A673 (cell line): Measurements from ENCODE around the gene JOSD1. TPM values are rescaled to one million over a fixed set of nuclear protein-coding genes. Genes with fewer than 3 reads are reported as not detected.

ENCODE experiments used
- BruUV-seq: library from RNA; stranded (reverse); fragments of 400-500 nt; replicated peaks from 2 replicates; lab custom pipeline; 2021; lab: Mats Ljungman, UMichigan
- CTCF ChIA-PET: fragments of 300-600 bp; sonication (Branson Sonifier 250); formaldehyde crosslinking; loops from one replicate; lab custom pipeline; 2022; ENCODE audit warnings: antibody characterized with exemption; lab: Charles Lee
- POLR2A ChIA-PET: fragments of 300-600 bp; sonication (Branson Sonifier 250); formaldehyde crosslinking; loops from one replicate; lab custom pipeline; 2022; ENCODE audit warnings: antibody characterized with exemption; ENCODE audit not compliant: low non-redundant PET; lab: Charles Lee
- DNase-seq: peaks from one replicate; pipeline ENCODE4 v3.0.0-alpha.2; 2015; ENCODE audit warnings: low spot score
- H3K27ac ChIP-seq: fragments of 200-600 bp; sonication (generic); 2 replicates; pipeline ENCODE4 v1.5.1; 2016; ENCODE audit warnings: mixed run types, low read depth, mild to moderate bottlenecking, mixed read lengths, antibody characterized with exemption, low read length; ENCODE audit not compliant: poor library complexity, severe bottlenecking
- H3K27me3 ChIP-seq: fragments of 200-600 bp; sonication (generic); replicated peaks from 2 replicates; pipeline ENCODE4 v1.6.1; 2017; ENCODE audit warnings: mixed run types, low read depth, mild to moderate bottlenecking, mixed read lengths, antibody characterized with exemption, low read length; ENCODE audit not compliant: insufficient read depth, poor library complexity
- H3K36me3 ChIP-seq: fragments of 200-600 bp; sonication (generic); 2 replicates; pipeline ENCODE4 v1.6.1; 2016; ENCODE audit warnings: mixed run types, mild to moderate bottlenecking, mixed read lengths, antibody characterized with exemption, low read length; ENCODE audit not compliant: insufficient read depth, poor library complexity, severe bottlenecking
- H3K4me1 ChIP-seq: fragments of 200-600 bp; sonication (generic); 2 replicates; pipeline ENCODE4 v1.6.1; 2017; ENCODE audit warnings: mixed run types, mild to moderate bottlenecking, mixed read lengths, antibody characterized with exemption, low read length; ENCODE audit not compliant: insufficient read depth, poor library complexity, severe bottlenecking
- H3K4me3 ChIP-seq: fragments of 200-600 bp; sonication (generic); 2 replicates; pipeline ENCODE4 v1.5.1; 2016; ENCODE audit warnings: low read depth, mixed run types, mild to moderate bottlenecking, mixed read lengths, low read length; ENCODE audit not compliant: poor library complexity, severe bottlenecking
- H3K9me3 ChIP-seq: fragments of 200-600 bp; sonication (generic); 2 replicates; pipeline ENCODE4 v1.6.1; 2016; ENCODE audit warnings: mixed run types, low read depth, mild to moderate bottlenecking, mixed read lengths, antibody characterized with exemption, low read length; ENCODE audit not compliant: poor library complexity, severe bottlenecking
- EZH2 ChIP-seq: fragments of 200-600 bp; sonication (generic); IDR thresholded peaks from 2 replicates; pipeline ENCODE4 v1.6.1; 2017; ENCODE audit warnings: borderline replicate concordance, low read depth, mild to moderate bottlenecking, mixed read lengths, antibody characterized with exemption, low read length; ENCODE audit not compliant: poor library complexity, severe bottlenecking
- intact Hi-C: fragments of 100-400 bp; cut with micrococcal nuclease; formaldehyde crosslinking; loops from one replicate; pipeline ENCODE4 v1.10.0; 2022; ENCODE audit not compliant: unreplicated experiment
- total RNA-seq: library from RNA; stranded (reverse); gene quantifications from 2 replicates; pipeline ENCODE4 v1.2.3, GENCODE V29; 2021
- TF ChIP-seq, protein P1 (sequence below): fragments of 300-800, 200-600 bp; sonication (generic); conservative IDR thresholded peaks from 2 replicates; pipeline ENCODE4 v1.5.1; 2017; ENCODE audit warnings: low read depth, mild to moderate bottlenecking, antibody characterized with exemption, low read length, moderate library complexity, mixed read lengths

Gene JOSD1
- total RNA-seq, 1 experiment from 2014 or later: 53.1 TPM

DNA sequence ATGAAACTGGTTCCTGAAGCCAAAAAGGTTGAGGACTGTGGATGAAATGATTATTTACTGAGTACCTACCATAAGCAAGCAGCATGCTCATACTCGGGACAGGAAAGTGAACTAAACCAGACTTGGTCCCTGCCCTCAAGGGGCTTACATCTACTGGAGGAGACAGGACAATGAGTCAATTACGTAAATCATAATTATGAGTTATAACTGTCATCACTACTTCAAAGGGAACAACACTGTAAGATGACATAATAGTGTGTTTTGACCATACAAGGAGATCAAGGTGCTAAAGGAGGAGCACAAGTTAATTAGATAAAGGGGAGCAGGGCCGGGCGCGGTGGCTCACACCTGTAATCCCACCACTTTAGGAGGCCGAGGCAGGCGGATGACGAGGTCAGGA is 47.0 kb downstream of the JOSD1 start:
- POLR2A ChIA-PET: no interaction called here
- BruUV-seq: no TSS peak

DNA sequence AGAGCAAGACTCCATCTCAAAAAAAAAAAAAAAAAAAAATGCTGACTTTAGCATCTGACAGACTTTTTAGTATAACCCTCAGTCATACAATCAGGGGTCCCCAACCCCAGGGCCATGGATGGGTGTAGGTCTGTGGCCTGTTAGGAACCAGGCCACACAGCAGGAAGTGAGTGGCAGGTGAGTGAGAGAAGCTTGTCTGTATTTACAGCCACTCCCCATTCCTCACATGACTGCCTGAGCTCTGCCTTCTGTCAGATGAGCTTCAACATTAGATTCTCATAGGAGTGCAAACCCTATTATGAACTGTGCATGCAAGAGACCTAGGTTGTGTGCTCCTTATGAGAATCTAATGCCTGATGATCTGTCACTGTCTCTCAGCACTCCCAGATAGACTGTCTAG is 47.9 kb downstream of the JOSD1 start:
- POLR2A ChIA-PET: interaction anchor here (0.7 kb wide), 1 partner anchor 82 kb away, joined by 12 read pairs; no protein-coding TSS in a partner anchor
- Histone ChIP-seq H3K27ac (no peak overlapping the region), H3K9me3 (no peaks in the 10 kb centered on the region), H3K4me3 (no peak overlapping the region), H3K36me3 (no peaks in the 10 kb centered on the region), H3K4me1 (peaks cover 5% of the 10 kb centered on the region), H3K27me3 (no peaks in the 10 kb centered on the region)
- CTCF ChIA-PET: no interaction called here
- no peak for DNase-seq
- no TSS peak for BruUV-seq
- intact Hi-C loops: no loop called here
- no peak for TF ChIP-seq EZH2
- TF ChIP-seq, protein P1, sequence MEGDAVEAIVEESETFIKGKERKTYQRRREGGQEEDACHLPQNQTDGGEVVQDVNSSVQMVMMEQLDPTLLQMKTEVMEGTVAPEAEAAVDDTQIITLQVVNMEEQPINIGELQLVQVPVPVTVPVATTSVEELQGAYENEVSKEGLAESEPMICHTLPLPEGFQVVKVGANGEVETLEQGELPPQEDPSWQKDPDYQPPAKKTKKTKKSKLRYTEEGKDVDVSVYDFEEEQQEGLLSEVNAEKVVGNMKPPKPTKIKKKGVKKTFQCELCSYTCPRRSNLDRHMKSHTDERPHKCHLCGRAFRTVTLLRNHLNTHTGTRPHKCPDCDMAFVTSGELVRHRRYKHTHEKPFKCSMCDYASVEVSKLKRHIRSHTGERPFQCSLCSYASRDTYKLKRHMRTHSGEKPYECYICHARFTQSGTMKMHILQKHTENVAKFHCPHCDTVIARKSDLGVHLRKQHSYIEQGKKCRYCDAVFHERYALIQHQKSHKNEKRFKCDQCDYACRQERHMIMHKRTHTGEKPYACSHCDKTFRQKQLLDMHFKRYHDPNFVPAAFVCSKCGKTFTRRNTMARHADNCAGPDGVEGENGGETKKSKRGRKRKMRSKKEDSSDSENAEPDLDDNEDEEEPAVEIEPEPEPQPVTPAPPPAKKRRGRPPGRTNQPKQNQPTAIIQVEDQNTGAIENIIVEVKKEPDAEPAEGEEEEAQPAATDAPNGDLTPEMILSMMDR: no peak

More for the DNA sequence above, 47.0 kb downstream of the JOSD1 start:
- intact Hi-C loops: no loop called here
- no peaks in the 10 kb centered on the region for H3K27me3 ChIP-seq
- no peaks in the 10 kb centered on the region for H3K9me3 ChIP-seq
- no peaks in the 10 kb centered on the region for H3K36me3 ChIP-seq
- H3K27ac ChIP-seq: no peak overlapping the region
- CTCF ChIA-PET: no interaction called here
- H3K4me3 ChIP-seq: no peak overlapping the region
- no peak for TF ChIP-seq EZH2
- TF ChIP-seq, protein P1: no peak
- peaks cover 5% of the 10 kb centered on the region for H3K4me1 ChIP-seq
- DNase-seq: no peak

DNA sequence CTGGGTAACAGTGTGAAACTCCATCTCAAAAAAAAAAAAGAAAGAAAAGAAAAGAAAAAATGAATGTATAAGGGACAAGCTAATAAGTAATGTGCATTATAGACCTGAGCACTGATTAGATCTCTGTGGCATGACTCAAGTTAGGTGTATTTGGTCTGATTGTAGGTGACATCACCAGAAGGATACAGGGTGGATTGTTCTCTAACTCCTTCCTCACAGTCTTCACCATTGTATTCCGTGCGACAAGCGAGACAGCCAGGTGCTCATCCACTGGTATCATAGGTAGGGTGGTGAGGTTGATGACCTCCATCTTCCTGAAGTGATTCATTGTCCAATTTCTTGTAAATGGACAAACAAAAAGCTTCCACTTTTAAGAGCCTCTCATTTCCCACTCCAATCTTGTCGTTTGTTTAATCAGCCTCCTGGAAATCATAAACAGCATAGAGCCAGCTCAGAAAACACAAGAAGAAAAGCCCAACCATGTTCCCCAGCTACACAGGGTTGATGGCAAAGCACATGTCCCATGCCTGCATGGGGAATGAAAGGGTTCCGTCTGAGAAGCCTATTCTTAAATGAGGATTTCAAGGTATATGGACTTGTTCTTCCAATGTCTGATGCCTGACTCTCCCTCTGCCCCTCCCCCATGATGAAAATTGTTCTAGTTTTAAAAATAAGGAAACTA is 50.8 kb downstream of the JOSD1 start:
- Histone ChIP-seq H3K4me1 (no peaks in the 10 kb centered on the region), H3K4me3 (no peak overlapping the region), H3K27me3 (no peaks in the 10 kb centered on the region), H3K36me3 (no peaks in the 10 kb centered on the region), H3K27ac (no peak overlapping the region), H3K9me3 (no peaks in the 10 kb centered on the region)
- no peak for DNase-seq
- TF ChIP-seq EZH2: no peak
- TF ChIP-seq, protein P1: no peak
- intact Hi-C loops: no loop called here
- ChIA-PET CTCF (interaction anchor here (0.6 kb wide), 1 partner anchor 87 kb away, joined by 3 read pairs; no protein-coding TSS in a partner anchor), POLR2A (no interaction called here)
- no TSS peak for BruUV-seq
